WERI-Rb-1 (cell line): ENCODE results near the gene SEMA5A.

ENCODE experiments used
- DNase-seq: peaks from one replicate; pipeline ENCODE4 v3.0.0-alpha.2; 2020
- H3K27ac ChIP-seq: fragments of 250-450 bp; sonication (Bioruptor Pico); 2 replicates; pipeline ENCODE4 v1.5.1; 2020; ENCODE audit warnings: mild to moderate bottlenecking, moderate library complexity
- H3K27me3 ChIP-seq: fragments of 250-450 bp; sonication (Bioruptor Pico); 2 replicates; pipeline ENCODE4 v1.5.1; 2021; ENCODE audit warnings: mild to moderate bottlenecking, low read depth, moderate library complexity; ENCODE audit not compliant: insufficient read depth, severe bottlenecking
- H3K36me3 ChIP-seq: fragments of 250-450 bp; sonication (Bioruptor Pico); 2 replicates; pipeline ENCODE4 v1.5.1; 2020; ENCODE audit warnings: mild to moderate bottlenecking, moderate library complexity
- H3K4me3 ChIP-seq: 2 replicates; pipeline ENCODE4 v1.5.1; 2011; ENCODE audit warnings: low read depth, mild to moderate bottlenecking, control low read depth, low read length
- H3K9me3 ChIP-seq: fragments of 250-450 bp; sonication (Bioruptor Pico); 2 replicates; pipeline ENCODE4 v1.5.1; 2021; ENCODE audit warnings: mild to moderate bottlenecking, moderate library complexity; ENCODE audit not compliant: severe bottlenecking
- TF ChIP-seq, protein P1 (sequence below): IDR thresholded peaks from 2 replicates; pipeline ENCODE4 v1.5.1; 2011; ENCODE audit warnings: low read depth, mild to moderate bottlenecking, control low read depth, inconsistent platforms, low read length

The SEMA5A gene

GRCh38 chr5:9505225-9505624 lies 40.6 kb downstream of the SEMA5A start:
- Histone ChIP-seq H3K27me3 (no peaks in the 10 kb centered on the region), H3K4me3 (no peak overlapping the region), H3K36me3 (no peaks in the 10 kb centered on the region), H3K9me3 (no peaks in the 10 kb centered on the region), H3K27ac (no peak overlapping the region)
- no peak for DNase-seq
- TF ChIP-seq, protein P1, sequence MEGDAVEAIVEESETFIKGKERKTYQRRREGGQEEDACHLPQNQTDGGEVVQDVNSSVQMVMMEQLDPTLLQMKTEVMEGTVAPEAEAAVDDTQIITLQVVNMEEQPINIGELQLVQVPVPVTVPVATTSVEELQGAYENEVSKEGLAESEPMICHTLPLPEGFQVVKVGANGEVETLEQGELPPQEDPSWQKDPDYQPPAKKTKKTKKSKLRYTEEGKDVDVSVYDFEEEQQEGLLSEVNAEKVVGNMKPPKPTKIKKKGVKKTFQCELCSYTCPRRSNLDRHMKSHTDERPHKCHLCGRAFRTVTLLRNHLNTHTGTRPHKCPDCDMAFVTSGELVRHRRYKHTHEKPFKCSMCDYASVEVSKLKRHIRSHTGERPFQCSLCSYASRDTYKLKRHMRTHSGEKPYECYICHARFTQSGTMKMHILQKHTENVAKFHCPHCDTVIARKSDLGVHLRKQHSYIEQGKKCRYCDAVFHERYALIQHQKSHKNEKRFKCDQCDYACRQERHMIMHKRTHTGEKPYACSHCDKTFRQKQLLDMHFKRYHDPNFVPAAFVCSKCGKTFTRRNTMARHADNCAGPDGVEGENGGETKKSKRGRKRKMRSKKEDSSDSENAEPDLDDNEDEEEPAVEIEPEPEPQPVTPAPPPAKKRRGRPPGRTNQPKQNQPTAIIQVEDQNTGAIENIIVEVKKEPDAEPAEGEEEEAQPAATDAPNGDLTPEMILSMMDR: no peak

DNA sequence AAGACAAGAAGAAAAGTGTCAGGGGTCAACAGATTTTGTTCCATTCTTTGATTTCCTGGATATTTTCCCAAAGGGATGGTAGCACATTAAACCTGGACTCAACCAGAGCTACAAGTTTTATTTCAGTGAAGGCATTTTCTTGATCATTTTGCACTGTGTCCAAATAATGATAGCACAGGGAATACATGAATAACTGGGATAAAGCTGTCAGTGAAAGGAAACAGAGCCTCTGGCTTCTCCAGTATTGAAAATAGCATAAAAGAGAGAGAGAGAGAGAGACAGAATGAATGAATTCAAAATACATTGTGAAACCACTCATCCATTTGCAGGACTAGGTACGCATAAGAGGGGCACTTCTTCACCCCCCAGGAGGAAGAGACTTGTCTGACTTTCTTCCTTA lies 43.0 kb downstream of the SEMA5A start:
- TF ChIP-seq, protein P1: no peak
- H3K27me3 ChIP-seq: no peaks in the 10 kb centered on the region
- DNase-seq: no peak
- no peaks in the 10 kb centered on the region for H3K9me3 ChIP-seq
- no peaks in the 10 kb centered on the region for H3K36me3 ChIP-seq
- H3K4me3 ChIP-seq: no peak overlapping the region
- no peak overlapping the region for H3K27ac ChIP-seq

- H3K27me3 ChIP-seq: no peaks in the 10 kb centered on the region
- no peak overlapping the region for H3K4me3 ChIP-seq
- DNase-seq: no peak
- H3K36me3 ChIP-seq: no peaks in the 10 kb centered on the region
- no peak overlapping the region for H3K27ac ChIP-seq
- TF ChIP-seq, protein P1: no peak
- no peaks in the 10 kb centered on the region for H3K9me3 ChIP-seq
These were observed 43.6 kb downstream of the SEMA5A start for GRCh38 chr5:9502050-9502834.

- no peak for DNase-seq
- no peaks in the 10 kb centered on the region for H3K9me3 ChIP-seq
- TF ChIP-seq, protein P1: no peak
- no peak overlapping the region for H3K4me3 ChIP-seq
- no peaks in the 10 kb centered on the region for H3K27me3 ChIP-seq
- H3K36me3 ChIP-seq: no peaks in the 10 kb centered on the region
- H3K27ac ChIP-seq: no peak overlapping the region
These were observed 45.2 kb downstream of the SEMA5A start for GRCh38 chr5:9500625-9501024.

- Histone ChIP-seq H3K4me3 (no peak overlapping the region), H3K9me3 (no peaks in the 10 kb centered on the region), H3K27me3 (no peaks in the 10 kb centered on the region), H3K36me3 (no peaks in the 10 kb centered on the region), H3K27ac (no peak overlapping the region)
- DNase-seq: no peak
- TF ChIP-seq, protein P1: no peak
These were observed 45.7 kb downstream of the SEMA5A start for GRCh38 chr5:9500193-9500592.

GRCh38 chr5:9499498-9499876 lies 46.4 kb downstream of the SEMA5A start:
- Histone ChIP-seq H3K4me3 (no peak overlapping the region), H3K9me3 (no peaks in the 10 kb centered on the region), H3K27ac (no peak overlapping the region), H3K27me3 (no peaks in the 10 kb centered on the region), H3K36me3 (no peaks in the 10 kb centered on the region)
- DNase-seq: no peak
- TF ChIP-seq, protein P1: no peak
